Uterus (tissue), 2 donors: Measurements from ENCODE around the gene GSS.

ENCODE experiments used
- POLR2A ChIP-seq, 2 donors: fragments of 450-650 bp; IDR thresholded peaks; one replicate each; pipeline ENCODE4 v1.6.1; 2016; ENCODE audit warnings: antibody characterized with exemption in 2 of 2, mild to moderate bottlenecking in 1 of 2, moderate library complexity in 1 of 2
- TF ChIP-seq, protein P1 (sequence below), 4 experiments: fragments of 200-600 bp in 2 of 4; fragments of 450-650 bp in 2 of 4; sonication (generic) in 2 of 4; IDR thresholded peaks; one replicate each; pipeline ENCODE4 v1.5.1; 2016 to 2019; ENCODE audit warnings: antibody characterized with exemption in 4 of 4, mild to moderate bottlenecking in 2 of 4, moderate library complexity in 1 of 4

GRCh38 chr20:35000922-35001595 lies 45.5 kb upstream of the GSS start:
- TF ChIP-seq, protein P1, sequence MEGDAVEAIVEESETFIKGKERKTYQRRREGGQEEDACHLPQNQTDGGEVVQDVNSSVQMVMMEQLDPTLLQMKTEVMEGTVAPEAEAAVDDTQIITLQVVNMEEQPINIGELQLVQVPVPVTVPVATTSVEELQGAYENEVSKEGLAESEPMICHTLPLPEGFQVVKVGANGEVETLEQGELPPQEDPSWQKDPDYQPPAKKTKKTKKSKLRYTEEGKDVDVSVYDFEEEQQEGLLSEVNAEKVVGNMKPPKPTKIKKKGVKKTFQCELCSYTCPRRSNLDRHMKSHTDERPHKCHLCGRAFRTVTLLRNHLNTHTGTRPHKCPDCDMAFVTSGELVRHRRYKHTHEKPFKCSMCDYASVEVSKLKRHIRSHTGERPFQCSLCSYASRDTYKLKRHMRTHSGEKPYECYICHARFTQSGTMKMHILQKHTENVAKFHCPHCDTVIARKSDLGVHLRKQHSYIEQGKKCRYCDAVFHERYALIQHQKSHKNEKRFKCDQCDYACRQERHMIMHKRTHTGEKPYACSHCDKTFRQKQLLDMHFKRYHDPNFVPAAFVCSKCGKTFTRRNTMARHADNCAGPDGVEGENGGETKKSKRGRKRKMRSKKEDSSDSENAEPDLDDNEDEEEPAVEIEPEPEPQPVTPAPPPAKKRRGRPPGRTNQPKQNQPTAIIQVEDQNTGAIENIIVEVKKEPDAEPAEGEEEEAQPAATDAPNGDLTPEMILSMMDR (IDR thresholded peaks at IDR 0.05): no peak
- no peak for TF ChIP-seq POLR2A (IDR thresholded peaks at IDR 0.05)
